GM18498 (cell line): Measurements from ENCODE around the gene LRRC75A.
"Not testable (repeated sequence)": the region's sequence is repeated elsewhere in the genome, so short reads cannot be mapped to it uniquely, and the experiment has no call there.

Source experiments
- ATAC-seq: cut with Tn5 transposase; IDR thresholded peaks from one replicate; pipeline ENCODE4 v1.9.1; 2021; ENCODE audit warnings: mild to moderate bottlenecking, moderate library complexity; ENCODE audit not compliant: unreplicated experiment

LRRC75A gene

GRCh38 chr17:16455997-16456741 is 35.8 kb downstream of the LRRC75A start:
- no peak for ATAC-seq

DNA sequence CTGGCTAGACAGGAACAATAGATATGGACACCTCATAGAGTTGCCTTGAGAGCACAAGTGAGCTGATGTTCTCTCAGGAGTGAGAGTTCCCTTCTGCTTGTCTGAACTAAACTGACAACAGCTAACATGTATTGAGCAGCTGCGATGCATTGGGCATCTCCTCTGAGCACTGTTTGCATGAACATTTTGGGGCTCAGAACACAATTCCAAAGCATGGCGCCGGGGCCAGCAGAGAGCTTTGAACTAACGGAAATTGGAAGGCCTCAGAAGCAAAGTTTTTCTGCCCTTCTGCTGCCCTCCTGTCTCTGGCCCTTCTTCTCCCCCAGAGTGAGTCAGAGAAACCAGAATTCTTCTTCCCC is 38.5 kb downstream of the LRRC75A start:
- ATAC-seq = no peak

DNA sequence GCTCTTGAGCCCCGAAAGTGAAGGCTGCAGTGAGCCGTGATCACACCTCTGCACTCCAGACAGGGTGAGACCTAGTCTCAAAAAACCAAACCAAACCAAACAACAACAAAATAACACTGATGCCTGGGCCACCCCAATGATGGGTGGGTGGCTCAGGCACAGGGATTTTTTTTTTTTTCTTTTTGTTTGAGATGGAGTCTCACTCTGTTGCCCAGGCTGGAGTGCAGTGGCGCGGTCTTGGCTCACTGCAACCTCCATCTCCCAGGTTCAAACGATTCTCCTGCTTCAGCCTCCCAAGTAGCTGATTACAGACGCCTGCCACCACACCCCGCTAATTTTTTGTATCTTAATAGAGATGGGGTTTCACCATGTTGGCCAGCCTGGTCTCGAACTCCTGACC is 39.7 kb downstream of the LRRC75A start:
- ATAC-seq = not testable (repeated sequence)

GRCh38 chr17:16450028-16450427 is 42.0 kb downstream of the LRRC75A start:
- no peak for ATAC-seq

DNA sequence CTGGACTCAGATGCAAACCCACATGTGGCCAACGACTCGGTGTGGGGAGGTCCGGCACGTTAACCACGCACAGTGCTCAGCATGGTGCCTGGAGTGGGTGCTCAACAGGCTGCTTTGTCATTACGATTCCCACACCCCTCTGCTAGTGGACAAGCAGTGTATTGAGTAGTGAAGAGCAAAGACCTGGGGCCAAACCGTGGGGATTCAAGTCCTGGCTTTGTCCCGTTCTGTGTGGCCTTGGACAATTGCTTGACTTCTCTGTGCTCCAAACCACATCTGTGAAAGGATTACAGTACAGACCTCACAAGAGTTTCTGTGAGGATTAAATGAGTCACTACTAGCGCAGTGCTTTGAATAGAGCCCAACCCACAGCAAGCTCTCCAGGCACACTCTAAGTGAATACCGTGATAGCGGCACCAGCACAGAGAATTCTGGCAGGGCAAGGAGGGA is 42.8 kb downstream of the LRRC75A start:
- ATAC-seq = no peak

GRCh38 chr17:16448490-16448889 is 43.5 kb downstream of the LRRC75A start:
- ATAC-seq = no peak

GRCh38 chr17:16447676-16448075 is 44.3 kb downstream of the LRRC75A start:
- ATAC-seq = no peak

DNA sequence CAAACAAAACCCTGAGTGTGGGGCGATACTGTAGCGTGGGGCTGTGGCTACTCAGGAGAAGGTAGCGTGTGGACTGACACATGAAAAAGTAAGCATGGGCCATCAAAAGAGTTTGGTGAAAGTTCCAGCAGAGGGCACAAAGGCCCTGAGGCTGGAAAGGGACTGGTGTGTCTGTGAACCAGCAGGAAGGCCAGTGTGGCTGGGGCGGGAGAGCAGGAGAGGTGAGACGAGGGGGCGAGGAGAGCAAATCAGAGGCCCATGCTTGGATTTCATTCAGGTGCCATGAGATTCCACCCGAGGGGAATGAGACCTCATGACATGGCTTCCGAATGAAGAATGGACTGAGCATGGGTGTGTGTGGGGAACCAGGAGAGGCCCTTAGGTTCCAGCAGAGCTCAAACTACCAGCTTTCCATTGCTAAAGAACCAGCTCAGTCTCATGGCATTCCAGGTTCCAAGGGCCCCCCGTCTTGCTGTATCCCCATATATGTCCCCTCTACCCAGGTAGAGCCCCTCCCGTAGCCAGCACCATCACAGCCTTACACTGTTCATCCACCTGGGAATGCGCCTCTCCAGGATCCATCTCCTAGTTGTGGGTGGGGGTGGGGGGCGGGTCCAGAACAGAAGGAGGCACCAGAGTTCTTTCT is 45.5 kb downstream of the LRRC75A start:
- ATAC-seq = no peak

GRCh38 chr17:16444258-16444886 is 47.6 kb downstream of the LRRC75A start:
- ATAC-seq = no peak

- no peak for ATAC-seq
Observed at GRCh38 chr17:16443511-16444257, 48.3 kb downstream of the LRRC75A start.

GRCh38 chr17:16442594-16443510 is 49.1 kb downstream of the LRRC75A start:
- no peak for ATAC-seq

GRCh38 chr17:16442141-16442540 is 49.9 kb downstream of the LRRC75A start:
- no peak for ATAC-seq

GRCh38 chr17:16440901-16441629 is 50.9 kb downstream of the LRRC75A start:
- ATAC-seq = no peak

- ATAC-seq = not testable (repeated sequence)
Observed at GRCh38 chr17:16440354-16440753, 51.6 kb downstream of the LRRC75A start.

GRCh38 chr17:16439811-16440351 is 52.1 kb downstream of the LRRC75A start:
- no peak for ATAC-seq

DNA sequence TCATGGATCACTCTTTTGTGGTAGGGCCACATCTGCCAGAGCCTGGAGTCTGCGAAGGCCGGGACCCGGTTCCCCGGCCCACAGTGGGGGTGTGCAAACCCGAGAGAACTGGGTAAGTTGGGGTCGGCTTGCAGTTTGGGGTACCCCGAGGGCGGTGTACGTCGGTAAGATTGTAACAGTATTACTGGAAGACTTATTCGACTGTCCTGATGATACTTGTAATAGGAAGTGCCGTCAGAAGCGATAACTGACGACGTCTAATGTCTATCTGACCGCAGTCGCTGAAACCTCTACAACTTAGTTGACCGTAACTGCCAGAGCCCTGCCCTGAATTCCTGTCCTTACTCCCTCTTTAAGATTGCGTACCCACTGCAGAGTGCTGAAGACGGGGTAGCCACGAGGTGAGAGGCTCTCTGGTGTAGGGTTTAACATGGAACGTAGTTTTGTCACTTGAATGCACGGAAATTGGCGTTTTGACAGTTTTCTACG is 52.6 kb downstream of the LRRC75A start:
- ATAC-seq = peak; percentile 8

GRCh38 chr17:16438557-16439302 is 53.3 kb downstream of the LRRC75A start:
- peak; percentile 80 for ATAC-seq

DNA sequence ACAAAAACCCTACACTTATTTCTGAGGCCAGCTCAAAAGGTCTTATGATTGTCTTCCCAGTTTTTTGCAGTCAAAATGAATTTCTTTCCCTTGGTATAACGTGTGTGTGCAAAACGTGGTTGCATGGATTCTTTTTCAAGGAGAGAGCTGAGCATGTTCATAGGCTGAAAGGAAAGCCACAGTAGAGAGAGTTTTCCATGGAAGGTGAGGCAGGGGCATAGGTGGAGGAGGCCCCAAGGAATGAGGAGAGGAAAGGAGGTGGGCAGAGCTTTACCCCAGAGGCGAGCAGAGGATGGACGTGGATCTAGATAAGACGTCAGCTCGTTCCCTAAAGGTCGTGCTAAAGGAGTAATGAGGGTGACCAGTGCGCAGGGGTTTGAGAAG is 53.8 kb downstream of the LRRC75A start:
- no peak for ATAC-seq

- no peak for ATAC-seq
Observed at GRCh38 chr17:16437083-16437482, 54.9 kb downstream of the LRRC75A start.
